NB4 (cell line): Measurements from ENCODE around the gene COLEC11.

Source experiments
- MAX ChIP-seq: IDR thresholded peaks from 2 replicates; pipeline ENCODE4 v1.6.1; 2011; ENCODE audit warnings: low read depth, low read length
- TF ChIP-seq, protein P1 (sequence below): IDR thresholded peaks from one replicate; pipeline ENCODE4 v1.5.1; 2012; ENCODE audit warnings: low read depth, low read length

- no peak for TF ChIP-seq MAX
- TF ChIP-seq, protein P1, sequence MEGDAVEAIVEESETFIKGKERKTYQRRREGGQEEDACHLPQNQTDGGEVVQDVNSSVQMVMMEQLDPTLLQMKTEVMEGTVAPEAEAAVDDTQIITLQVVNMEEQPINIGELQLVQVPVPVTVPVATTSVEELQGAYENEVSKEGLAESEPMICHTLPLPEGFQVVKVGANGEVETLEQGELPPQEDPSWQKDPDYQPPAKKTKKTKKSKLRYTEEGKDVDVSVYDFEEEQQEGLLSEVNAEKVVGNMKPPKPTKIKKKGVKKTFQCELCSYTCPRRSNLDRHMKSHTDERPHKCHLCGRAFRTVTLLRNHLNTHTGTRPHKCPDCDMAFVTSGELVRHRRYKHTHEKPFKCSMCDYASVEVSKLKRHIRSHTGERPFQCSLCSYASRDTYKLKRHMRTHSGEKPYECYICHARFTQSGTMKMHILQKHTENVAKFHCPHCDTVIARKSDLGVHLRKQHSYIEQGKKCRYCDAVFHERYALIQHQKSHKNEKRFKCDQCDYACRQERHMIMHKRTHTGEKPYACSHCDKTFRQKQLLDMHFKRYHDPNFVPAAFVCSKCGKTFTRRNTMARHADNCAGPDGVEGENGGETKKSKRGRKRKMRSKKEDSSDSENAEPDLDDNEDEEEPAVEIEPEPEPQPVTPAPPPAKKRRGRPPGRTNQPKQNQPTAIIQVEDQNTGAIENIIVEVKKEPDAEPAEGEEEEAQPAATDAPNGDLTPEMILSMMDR: no peak
Observed at GRCh38 chr2:3618367-3618766, 23.5 kb downstream of the COLEC11 start.
